Activated CD4-positive, alpha-beta T cell treated with anti-CD3 and anti-CD28 coated beads, Interleukin-2, amount 50 U/mL, for 1 hour (primary cell): ENCODE data around the gene ADAMTS18.

Source experiments
- DNase-seq: peaks from one replicate; pipeline ENCODE4 v3.0.0-alpha.2; 2020

The ADAMTS18 gene

DNA sequence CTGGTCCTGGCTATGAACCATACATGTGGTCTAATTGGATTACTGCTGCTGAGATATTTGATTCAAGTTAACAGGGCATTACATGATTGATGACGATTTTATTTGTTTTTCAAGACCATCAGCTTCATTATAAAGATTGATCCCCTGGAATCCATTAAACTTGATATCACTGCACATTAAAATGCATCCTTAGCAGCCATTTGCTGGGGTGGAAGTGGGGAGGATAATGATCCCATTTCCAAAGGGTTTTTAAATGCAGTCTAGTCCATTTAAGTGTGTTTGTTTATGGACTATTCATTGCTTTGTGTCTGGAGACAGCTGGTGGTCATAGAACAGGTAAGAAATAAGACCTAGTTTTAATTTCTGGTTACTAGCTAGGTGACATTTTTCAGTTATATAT lies 40.9 kb downstream of the ADAMTS18 start:
- no peak for DNase-seq

DNA sequence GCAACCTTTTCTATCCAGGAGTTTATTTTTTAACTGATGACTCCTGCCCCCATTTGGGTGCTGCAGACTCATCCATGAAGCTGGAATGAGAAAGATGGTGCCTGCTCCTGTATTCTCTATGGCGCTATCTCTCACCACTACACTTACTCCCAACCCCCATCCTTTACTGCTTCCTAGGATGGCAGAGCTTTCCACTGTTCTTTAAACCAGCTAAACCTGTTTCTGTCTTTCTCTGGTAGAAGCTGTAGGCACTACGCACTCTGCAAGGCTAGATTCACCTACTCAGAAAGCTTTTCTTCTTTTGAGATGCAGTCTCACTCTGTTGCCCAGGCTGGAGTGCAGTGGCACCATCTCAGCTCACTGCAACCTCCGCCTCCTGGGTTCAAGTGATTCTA lies 47.0 kb downstream of the ADAMTS18 start:
- DNase-seq: no peak

DNA sequence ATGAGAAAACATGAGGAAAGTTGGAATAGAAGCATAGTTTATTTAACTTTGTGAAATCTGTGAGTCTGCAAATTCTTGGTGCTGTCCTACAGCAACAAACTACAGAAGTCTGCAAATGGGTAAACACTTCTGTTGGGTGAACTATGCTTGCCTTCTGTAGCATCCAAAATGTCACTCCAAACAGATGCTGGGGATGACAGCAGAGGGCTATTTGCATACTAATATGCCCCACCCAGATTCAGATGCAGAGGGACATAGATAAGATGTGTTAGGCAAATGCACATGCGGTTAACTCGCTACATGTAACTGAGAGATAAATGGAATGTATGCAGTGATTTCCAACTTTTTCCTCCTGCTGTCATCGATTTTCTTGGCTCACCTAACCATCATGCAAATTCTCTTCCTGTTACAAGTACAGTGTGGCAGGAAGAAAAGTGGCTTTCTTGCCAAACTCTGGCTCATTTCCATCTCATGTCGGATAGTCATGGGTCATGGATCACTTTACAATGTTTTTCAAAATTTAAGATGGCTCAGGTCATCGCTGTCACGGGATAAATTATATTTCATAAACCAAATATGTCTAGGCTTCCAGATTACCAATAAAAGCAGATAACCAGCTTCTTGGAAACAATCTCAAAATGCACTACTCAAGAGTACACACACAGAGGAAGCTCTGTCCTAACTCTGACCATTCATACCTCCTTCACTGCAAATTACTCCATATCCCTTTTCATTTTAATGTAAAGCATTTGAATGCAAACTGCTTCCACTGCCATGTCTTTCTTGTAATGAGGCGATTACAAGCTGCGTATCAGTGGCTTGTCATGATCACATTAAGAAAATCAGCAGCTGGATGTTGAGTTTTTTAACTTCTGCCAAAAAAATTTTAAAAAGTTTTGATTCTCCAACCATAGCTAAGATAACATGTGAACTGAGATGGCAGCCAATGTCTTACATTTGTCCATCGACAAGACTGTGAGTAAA lies 47.7 kb downstream of the ADAMTS18 start:
- no peak for DNase-seq

DNA sequence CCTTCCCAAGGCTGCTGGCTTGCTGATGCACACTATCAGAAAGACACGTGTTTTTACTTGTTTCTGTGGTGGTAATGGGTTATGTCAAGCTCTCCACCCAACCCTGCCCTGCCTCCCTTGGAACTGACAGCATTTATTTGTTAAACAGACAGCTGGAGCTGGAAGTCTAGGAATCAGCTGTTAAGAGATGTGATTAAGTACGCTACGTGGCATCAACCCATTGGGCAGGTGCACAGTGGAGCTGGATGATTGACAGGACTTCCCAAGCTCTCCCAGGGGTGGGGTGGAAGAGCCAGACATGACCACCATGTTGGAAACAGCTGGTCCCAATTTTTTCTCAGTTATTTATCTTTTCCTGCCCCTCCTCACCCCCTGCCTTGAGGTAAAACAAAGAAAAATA lies 49.4 kb downstream of the ADAMTS18 start:
- DNase-seq: no peak

DNA sequence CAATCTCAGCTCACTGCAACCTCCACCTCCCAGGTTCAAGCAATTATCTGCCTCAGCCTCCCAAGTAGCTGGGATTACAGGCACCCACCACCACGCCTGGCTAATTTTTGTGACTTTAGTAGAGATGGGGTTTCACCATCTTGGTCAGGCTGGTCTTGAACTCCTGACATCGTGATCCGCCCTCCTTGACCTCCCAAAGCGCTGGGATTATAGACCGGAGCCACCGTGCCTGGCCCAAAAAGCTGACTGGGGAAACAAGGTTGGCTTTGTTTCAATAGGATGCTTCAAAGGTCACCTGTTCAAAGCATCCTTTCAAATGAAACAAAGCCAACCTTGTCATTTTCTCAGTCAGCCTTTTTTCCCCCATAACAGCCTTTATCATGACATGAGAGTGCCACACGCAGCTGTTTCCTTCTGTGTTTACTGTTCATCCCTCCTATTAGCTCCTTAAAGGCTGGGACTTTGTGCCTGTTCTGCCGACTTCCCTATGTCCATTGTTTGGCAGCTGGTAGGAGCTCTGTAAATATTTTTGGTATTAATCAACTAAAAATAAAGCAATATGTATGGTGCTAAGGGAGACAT lies 51.1 kb downstream of the ADAMTS18 start:
- DNase-seq: no peak

DNA sequence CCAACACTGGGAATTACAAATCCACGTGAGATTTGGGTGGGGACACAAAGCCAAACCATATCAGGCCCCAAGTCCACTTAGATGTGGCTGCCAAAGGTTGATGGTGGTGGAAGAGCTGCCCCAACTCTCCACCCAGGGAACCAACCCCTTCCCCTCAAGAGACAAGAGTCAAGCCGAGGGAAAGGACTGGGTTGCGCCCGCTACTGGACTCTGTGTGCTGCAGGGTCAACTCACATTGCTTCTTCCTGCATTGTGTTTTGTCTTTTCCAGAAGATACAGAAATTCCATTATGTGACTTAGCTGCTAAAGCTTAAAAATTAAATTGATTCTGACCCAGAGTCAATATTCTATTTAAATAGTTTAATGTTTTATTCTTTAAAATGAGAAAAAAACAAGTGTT lies 58.5 kb downstream of the ADAMTS18 start:
- no peak for DNase-seq

DNA sequence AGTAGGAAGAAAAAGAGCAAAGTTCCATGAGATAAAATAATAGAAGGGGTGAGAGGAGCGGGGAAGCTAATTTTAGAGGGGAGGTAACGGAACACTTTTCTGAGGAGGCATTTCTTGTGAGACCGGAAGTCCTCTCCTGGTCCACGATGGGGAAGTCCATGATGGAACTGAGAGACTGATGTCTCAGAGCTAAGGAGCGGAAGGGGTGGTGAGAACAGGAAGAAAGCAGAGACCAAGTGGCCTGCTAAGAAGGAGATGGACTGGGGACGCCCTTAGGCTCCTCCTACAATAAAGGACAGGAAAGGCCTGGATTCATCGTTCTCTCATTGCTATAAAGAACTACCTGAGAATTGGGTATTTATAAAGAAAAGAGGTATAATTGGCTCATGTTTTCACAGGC lies 59.4 kb downstream of the ADAMTS18 start:
- no peak for DNase-seq

DNA sequence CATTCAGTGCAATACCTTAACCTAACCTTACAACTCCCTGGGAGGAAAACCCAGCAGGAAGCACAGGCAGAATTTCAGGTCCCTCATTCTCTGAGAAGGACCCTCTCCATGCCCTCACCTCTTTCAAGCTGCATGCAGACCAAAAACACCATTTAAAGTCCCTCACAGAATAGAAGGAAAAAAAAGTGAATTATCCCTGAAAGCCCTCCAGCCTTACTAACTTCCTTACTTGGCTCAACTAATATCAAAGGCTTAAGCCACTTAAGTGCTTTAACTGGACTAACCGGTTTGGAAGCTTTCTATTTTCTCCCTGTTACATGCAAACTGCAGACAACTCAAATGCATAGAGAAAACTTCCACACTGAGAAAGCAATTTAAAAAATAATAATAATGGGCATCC lies 60.5 kb downstream of the ADAMTS18 start:
- no peak for DNase-seq

DNA sequence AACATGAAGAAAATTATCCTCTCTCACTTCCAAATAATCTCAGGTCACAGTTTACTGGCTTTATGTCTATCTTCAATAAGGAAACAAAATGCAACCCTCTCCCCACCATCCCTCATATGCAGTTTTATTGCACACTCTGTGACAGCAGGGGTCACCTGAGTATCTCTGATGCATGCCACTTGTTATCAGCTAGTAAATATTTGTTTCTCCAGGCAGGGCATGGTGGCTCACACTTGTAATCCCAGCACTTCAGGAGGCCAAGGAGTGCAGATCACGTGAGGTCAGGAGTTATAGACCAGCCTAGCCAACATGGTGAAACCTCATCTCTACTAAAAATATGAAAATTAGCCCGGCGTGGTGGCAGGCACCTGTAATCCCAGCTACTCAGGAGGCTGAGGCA lies 61.1 kb downstream of the ADAMTS18 start:
- no peak for DNase-seq

DNA sequence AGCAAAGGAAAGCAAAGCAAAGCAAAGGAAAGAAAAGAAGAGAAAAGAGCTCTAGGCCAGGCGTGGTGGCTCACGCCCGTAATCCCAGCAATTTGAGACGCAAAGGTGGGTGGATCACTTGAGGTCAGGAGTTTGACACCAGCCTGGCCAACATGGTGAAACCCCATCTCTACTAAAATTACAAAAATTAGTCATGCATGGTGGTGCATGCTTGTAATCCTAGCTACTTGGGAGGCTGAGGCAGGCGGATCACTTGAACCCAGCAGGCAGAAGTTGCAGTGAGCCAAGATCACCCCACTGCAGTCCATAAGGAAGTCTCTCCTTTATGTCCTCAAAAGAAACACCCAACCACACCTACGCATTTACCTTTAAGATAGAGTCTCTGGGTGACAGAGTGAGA lies 70.1 kb downstream of the ADAMTS18 start:
- no peak for DNase-seq

DNA sequence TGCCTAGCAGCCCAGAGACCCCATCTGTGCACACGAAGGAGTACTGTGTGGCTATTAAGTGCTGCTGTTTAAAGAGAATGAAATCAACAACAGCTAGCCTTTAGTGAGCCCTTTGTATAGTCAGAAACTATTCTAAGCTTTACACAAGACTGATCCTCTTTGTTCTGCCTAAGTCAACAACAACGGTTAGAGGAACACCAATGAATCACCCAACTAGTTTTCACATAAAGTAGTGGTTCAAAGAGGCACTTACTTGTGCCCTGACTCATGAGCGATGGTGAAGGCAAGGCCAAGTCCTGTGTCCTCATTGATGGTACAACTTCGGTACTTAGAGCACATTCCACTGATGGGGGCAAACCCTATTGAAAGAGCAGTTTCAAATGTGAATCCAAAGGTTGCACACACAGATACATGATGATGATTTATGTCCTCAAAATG lies 75.8 kb downstream of the ADAMTS18 start:
- no peak for DNase-seq

DNA sequence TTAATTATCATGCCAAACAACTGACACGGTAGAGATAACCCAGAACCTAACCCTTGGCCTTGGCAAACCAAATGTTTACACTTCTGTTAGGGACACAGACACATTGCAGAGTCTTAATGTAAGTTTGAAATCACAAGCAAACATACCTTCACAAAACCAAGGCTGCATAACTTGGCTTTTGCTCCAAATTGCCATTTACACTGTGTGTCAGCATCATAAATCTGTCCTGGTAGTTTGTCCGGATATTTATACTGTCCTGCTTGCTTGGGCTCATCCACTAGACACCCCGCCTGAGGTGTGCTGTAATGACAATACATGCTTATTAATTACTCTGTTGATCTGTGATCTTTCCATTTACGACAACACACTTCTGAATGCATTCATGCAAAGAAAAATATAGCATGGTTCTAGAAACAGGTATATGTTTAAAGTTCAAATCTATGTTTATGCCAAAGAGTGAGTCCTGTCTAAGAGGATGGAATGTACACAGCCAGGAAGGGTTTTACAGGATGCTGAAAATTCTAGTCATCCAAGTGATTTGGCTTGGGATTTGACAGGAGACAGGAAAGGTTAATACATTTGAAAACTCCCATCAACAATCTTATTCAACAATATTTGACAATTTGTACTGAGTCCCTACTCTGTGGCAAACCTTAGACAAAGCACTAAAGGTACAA lies 81.1 kb downstream of the ADAMTS18 start:
- no peak for DNase-seq

DNA sequence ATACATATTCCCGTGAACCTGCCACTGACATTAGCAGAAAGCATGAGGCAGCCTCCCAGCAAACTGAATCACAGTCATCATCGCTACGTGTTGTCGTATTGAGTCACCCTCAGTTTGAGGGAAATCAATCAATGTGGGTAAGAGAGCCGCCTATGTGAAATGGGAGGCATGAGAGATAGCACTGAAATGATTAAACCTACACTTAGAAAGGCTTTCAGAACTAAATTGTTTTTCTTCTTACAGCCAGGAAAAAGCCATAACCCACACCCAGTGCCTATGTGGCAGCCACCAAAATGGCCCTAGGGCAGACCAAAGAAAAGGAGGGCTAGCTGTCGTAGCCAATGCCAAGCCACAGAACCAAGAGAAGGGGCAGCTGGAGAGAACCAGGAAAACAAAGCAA lies 90.5 kb downstream of the ADAMTS18 start:
- DNase-seq: no peak

DNA sequence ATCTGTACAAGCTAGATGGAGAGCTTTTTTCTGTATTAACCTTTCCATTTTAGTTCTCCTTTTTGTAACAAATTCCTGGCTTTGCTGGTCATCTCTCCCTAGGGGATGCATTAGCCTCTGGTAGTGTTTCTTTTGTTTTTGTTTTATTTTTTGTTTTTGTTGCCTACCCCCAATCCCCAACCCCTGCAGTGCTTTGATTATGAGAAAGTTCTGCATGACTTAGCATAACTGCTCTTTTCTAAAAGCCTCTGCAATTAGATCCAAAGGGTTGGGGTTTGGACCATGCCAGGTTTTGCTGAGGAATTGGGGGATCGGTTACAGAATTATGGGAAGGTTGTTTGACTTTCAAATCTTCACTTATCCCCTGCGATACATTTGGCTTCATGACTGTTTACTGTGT lies 98.2 kb downstream of the ADAMTS18 start:
- no peak for DNase-seq

DNA sequence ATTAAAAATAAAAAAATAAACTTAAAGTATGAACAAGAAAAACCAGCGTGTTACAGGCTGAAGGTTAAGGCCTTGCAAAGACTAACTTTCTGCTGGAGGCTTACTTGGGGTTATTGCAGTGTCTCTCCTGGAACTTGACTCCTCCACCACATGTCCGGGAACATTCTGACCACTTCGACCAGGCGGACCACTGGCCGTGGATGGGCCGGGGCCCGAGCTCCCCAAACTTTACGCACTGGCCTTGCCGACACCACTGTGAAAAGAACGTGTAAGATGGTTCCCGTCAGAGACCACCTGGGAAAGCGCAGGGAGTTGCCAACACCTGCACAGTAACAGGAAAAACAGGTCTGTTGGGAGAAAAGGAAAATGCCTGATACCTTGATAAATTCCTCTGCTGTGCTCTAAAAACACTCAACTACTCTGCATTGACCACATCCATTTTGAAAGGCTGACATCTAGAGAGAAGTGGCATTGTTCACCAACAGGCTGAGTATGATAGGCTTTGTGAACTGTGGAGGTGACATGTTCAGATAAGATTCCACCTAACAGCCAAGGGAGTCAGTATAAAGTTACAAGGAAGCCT lies 99.1 kb downstream of the ADAMTS18 start:
- DNase-seq: no peak

DNA sequence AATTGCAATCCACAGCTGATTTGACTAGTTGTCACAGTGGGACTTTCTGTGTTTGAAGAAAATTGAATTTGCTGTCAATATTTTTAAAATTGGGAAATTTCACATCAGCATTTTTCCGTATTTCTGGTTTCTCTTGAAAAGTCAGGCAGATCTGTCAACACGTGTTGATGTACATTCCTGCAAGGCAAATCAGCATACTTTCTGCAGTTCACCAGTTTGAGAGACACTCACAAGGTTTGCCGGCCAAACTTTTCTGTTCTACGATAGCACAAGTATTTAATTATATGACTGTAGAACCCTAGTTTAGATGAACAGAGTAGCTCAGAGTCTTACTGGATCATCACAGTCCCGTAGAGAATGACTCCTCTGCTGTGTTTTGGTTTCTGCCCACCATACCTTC lies 102.0 kb downstream of the ADAMTS18 start:
- DNase-seq: no peak

DNA sequence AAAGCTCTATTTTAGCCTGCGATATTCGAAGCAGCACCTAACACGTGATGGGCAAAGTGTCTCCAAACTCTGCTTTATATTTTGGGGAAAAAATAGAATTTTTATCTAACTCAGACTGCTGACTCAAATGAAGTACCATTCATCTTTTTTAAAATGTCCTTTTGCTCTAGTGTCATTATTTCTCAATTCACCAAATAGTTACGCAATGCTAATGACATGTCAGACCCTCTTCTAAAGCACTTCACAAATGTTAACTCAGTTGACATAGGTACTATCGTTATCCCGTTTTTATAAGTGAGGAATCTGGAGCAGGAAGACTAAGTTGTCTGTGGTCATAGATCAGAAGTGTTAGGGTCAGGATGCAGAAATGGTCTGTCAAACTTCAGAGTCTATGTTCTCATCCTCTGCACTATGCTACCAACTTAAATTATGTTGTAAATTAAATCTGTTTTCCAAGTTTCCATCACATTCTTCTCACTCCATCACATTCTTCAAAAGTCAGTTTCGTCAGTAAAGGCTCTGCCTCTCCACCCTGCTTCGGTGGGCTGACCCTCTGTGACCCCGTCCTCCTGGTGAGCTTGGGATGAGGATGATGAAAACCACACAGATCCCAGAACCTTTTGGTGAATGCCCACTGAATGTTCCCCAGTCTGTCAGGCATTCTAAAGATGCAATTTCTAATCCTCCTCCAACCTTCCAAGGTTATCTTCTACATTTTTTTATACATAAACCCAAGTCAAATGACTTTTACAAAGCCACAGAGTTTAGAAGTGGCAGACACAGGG lies 102.8 kb downstream of the ADAMTS18 start:
- DNase-seq: no peak

DNA sequence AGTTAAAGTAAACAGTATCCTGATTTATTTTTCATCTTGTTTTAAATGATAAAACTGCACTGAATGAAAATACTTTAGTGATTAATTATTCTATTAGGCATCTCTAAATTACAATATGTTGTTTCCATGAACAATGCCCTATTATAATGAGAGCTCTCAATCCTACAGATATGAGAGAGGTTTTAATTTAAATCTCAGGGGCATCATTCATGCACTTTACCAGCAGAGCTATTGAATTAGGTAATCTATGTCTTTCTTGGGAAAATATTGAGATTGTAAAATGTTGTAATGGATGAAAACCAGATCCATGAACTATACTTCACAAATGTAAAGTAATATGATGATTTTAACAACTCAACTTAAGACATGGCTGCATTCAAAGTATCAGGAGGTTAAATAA lies 103.8 kb downstream of the ADAMTS18 start:
- DNase-seq: no peak

DNA sequence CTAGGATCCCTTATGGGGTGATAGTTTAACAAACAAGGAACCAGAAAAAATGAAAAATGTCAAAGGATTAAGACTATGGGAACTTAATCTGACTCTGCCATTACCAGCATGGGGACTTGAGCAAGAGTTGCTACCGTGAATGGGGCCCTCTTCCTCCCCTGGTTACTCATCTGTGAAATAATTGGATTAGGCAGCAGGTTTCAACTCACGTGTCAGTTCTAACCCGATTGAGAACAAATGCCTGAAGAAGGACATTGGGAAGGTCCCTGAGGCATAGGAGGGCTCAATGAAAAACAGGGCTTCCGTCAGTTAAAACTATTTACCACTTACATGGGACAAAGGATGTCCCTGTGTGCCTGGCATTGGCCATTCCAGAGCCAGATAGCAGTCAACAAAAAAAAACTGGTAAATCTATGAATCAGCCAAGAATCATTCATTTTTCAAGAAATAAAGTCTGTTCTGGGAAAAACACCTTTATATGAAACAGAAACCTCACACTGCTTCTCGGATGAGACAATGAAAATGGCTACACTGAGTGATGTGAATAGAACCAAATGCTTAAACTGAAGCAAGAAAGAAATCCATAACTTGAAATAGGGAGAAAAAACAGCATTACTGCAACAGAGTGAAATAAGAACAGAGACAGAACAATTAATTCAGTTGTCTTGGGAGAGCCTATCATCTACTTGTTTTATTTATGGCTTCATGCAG lies 104.3 kb downstream of the ADAMTS18 start:
- DNase-seq: no peak

DNA sequence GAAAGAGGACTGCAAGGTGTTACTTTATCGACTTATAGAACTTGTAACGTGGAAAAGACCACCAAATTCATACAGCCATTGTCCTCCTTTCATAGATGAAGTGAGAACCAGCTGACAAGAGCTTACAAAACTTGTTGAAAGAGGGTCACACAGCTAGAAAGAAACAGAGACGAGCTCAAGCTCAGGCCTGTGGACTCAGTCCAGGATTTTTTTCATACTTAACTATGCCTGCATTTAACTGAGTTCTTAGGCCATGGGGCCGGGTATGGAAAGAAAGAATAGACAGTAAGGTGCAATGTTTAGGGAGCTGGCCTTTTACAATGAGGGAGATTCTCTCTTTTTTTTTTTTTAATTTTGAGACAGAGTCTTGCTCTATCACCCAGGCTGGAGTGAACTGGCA lies 106.1 kb downstream of the ADAMTS18 start:
- DNase-seq: no peak

DNA sequence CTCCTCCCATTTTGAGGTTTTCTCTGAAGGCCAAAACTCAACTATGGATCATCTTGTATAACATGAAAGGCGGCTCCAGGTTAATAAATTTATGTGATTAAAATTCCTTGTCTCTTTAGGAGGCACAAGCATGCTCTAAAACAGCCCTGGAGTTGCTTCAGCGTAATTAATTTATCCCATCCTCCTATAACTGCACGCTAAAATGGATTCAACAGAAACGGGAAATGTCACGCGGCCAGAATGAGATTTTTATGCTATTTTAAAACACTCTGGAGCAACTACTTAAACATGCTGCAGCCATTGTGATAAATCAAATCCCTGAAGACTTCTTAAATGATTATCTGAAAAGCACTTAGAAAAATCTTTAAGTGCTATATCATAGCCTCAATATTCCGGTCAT lies 106.6 kb downstream of the ADAMTS18 start:
- DNase-seq: no peak

DNA sequence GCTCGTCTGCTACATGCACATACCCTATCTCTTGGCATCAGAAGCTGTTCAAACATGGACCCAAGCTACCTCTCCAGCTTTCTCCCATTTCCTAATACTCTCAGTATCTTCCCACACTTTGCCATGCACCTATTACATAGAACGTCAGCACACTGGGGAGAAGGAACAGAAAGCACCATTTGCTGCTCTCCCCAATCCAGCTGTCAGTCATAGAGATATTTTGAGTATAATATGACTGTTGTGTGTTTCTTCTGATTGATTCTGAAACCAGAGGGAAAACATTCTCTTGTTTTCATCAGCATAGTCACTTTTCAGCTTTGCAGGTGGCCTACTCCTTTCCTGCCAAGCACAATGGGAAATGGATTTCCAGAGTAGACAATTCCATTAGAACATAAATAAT lies 107.1 kb downstream of the ADAMTS18 start:
- no peak for DNase-seq
